K562 (cell line): ENCODE results near the gene SDSL. TPM values are rescaled to one million over a fixed set of nuclear protein-coding genes. Genes with fewer than 3 reads are reported as not detected.

Source experiments
- AFF4 ChIP-seq: sonication (generic); formaldehyde crosslinking; IDR thresholded peaks from 2 replicates; pipeline ENCODE4 v1.8.0; 2023; ENCODE audit warnings: mild to moderate bottlenecking, missing genetic modification reagents
- ATF4 ChIP-seq: fragments of 450-650 bp; formaldehyde crosslinking; IDR thresholded peaks from 2 replicates; pipeline ENCODE4 v1.4.0; 2022; ENCODE audit warnings: mild to moderate bottlenecking, moderate library complexity
- BCLAF1 ChIP-seq, 2 experiments: fragments of 450-650 bp in 1 of 2; IDR thresholded peaks; 2 replicates each; pipeline ENCODE4 v1.6.1; 2011 to 2017; ENCODE audit warnings: low read depth in 2 of 2, antibody characterized with exemption in 1 of 2, borderline replicate concordance in 1 of 2, low read length in 1 of 2, mild to moderate bottlenecking in 1 of 2, mixed read lengths in 1 of 2; ENCODE audit not compliant: control insufficient read depth in 1 of 2
- CREM ChIP-seq: IDR thresholded peaks from 2 replicates; pipeline ENCODE4 v1.6.1; 2014; ENCODE audit warnings: antibody characterized with exemption, low read depth
- E2F3 ChIP-seq: fragments of 250-450 bp; sonication (Bioruptor Pico); IDR thresholded peaks from 2 replicates; pipeline ENCODE4 v1.4.0; 2020; ENCODE audit warnings: mild to moderate bottlenecking
- ETV1 ChIP-seq: fragments of 450-650 bp; conservative IDR thresholded peaks from 2 replicates; pipeline ENCODE4 v1.6.1; 2016; ENCODE audit warnings: missing genetic modification characterization, control low read depth, low read depth, missing compliant biosample characterization
- ETV5 ChIP-seq: sonication (generic); formaldehyde crosslinking; IDR thresholded peaks from 2 replicates; pipeline ENCODE4 v1.4.0; 2020; ENCODE audit warnings: low read depth, mild to moderate bottlenecking, missing genetic modification reagents
- HNRNPUL1 ChIP-seq: fragments of 200-400 bp; formaldehyde crosslinking; IDR thresholded peaks from 2 replicates; pipeline ENCODE4 v1.6.1; 2017; ENCODE audit warnings: low read length
- KAT2B ChIP-seq: IDR thresholded peaks from one replicate; pipeline ENCODE4 v1.6.1; 2012; ENCODE audit warnings: low read depth, mild to moderate bottlenecking, control low read depth, inconsistent platforms, low read length, moderate library complexity
- KDM2B ChIP-seq: fragments of 250-450 bp; sonication (Bioruptor Pico); IDR thresholded peaks from 2 replicates; pipeline ENCODE4 v1.8.0; 2021; ENCODE audit warnings: mild to moderate bottlenecking, moderate library complexity
- KLF16 ChIP-seq: IDR thresholded peaks from 2 replicates; pipeline ENCODE4 v1.6.1; 2016; ENCODE audit warnings: antibody characterized with exemption
- L3MBTL2 ChIP-seq: fragments of 450-650 bp; IDR thresholded peaks from 2 replicates; pipeline ENCODE4 v1.6.1; 2016; ENCODE audit warnings: mild to moderate bottlenecking, moderate library complexity
- LEF1 ChIP-seq: fragments of 450-650 bp; IDR thresholded peaks from 2 replicates; pipeline ENCODE4 v1.6.1; 2016; ENCODE audit warnings: mild to moderate bottlenecking
- MEF2D ChIP-seq: conservative IDR thresholded peaks from 2 replicates; pipeline ENCODE4 v1.6.1; 2016; ENCODE audit warnings: low read depth, missing genetic modification characterization, missing compliant biosample characterization
- RBM34 ChIP-seq: fragments of 200-400 bp; formaldehyde crosslinking; IDR thresholded peaks from 2 replicates; pipeline ENCODE4 v1.6.1; 2018; ENCODE audit warnings: low read length, borderline replicate concordance; ENCODE audit not compliant: insufficient read depth
- SOX6 ChIP-seq: fragments of 450-650 bp; IDR thresholded peaks from 2 replicates; pipeline ENCODE4 v1.6.1; 2014; ENCODE audit warnings: mild to moderate bottlenecking
- USF1 ChIP-seq: sonication (generic); formaldehyde crosslinking; IDR thresholded peaks from 2 replicates; pipeline ENCODE4 v1.9.0; 2022; ENCODE audit warnings: mild to moderate bottlenecking, missing genetic modification reagents
- XRCC4 ChIP-seq: IDR thresholded peaks from one replicate; pipeline ENCODE4 v1.6.1; 2011; ENCODE audit not compliant: insufficient read depth, insufficient read length; ENCODE audit errors: extremely low read depth
- ZNF444 ChIP-seq: fragments of 250-450 bp; sonication (Bioruptor Pico); IDR thresholded peaks from 2 replicates; pipeline ENCODE4 v1.4.0; 2020; ENCODE audit warnings: mild to moderate bottlenecking, moderate library complexity
- ZSCAN29 ChIP-seq: fragments of 450-650 bp; IDR thresholded peaks from 2 replicates; pipeline ENCODE4 v1.6.1; 2017
- polyA plus RNA-seq, 8 experiments: library from polyadenylated mRNA; depleted of rRNA in 4 of 8; stranded (reverse) in 5 of 8; unstranded in 3 of 8; fragments of >200 nt; fragmentation: Nextera tagmentation in 2 of 8; fragmentation: Illumina TruSeq in 1 of 8; extraction: Ambion mirVana in 2 of 8; extraction: Trizol in 1 of 8; gene quantifications; 2 replicates each; pipeline versions ENCODE4 v1.2.1 to v1.2.3, GENCODE V29; 2011 to 2014; ENCODE audit warnings: inconsistent platforms in 1 of 8, missing spikeins in 1 of 8
- total RNA-seq, 7 experiments: library from RNA; depleted of rRNA in 6 of 7; stranded (reverse); fragments of >200 nt in 6 of 7; fragmentation: Illumina TruSeq in 2 of 7; extraction: Trizol in 2 of 7; gene quantifications; 2 replicates each; pipeline versions ENCODE4 v1.2.1 to v1.2.3, GENCODE V29; 2011 to 2021; ENCODE audit warnings: low replicate concordance in 1 of 7

SDSL gene
- total and polyA plus RNA-seq, 9 of the 15 experiments (the other 6 are each of a cell fraction or from before 2014, with no cell fraction given), result 0.31 to 11.0 (median 7.4) TPM

GRCh38 chr12:113462117-113462774 is 40.1 kb downstream of the SDSL start (continued):
- TF ChIP-seq USF1 (CRISPR knock-in tag) (no peak), KAT2B (no peak), XRCC4 (no peak), ETV5 (0 out of 2 replicates have a peak, but pooled peaks have one; percentile 30), MEF2D (tag) (no peak), ETV1 (tag) (no peak), HNRNPUL1 (no peak), BCLAF1 (IDR thresholded peaks at IDR 0.05; ENCODE audit: borderline replicate concordance in 1 of 2, control insufficient read depth in 1 of 2, low read depth in 2 of 2, low read length in 1 of 2) (no peak), L3MBTL2 (0 out of 2 replicates have a peak, but pooled peaks have one; percentile 34), ZNF444 (CRISPR knock-in tag) (no peak), AFF4 (CRISPR knock-in tag) (no peak), LEF1 (0 out of 2 replicates have a peak, but pooled peaks have one; percentile 11), SOX6 (0 out of 2 replicates have a peak, but pooled peaks have one; percentile 11), KLF16 (0 out of 2 replicates have a peak, but pooled peaks have one; percentile 17), KDM2B (CRISPR knock-in tag) (no peak), E2F3 (CRISPR knock-in tag) (no peak), ZSCAN29 (no peak), CREM (peak; percentile 63), RBM34 (no peak), ATF4 (CRISPR knock-in tag) (no peak)
